GM21723 (cell line): ENCODE results near the gene CHPF.

Source experiments
- ATAC-seq: cut with Tn5 transposase; IDR thresholded peaks from one replicate; pipeline ENCODE4 v1.9.1; 2021; ENCODE audit warnings: mild to moderate bottlenecking, moderate library complexity; ENCODE audit not compliant: unreplicated experiment

CHPF gene

GRCh38 chr2:219515874-219516629 is 27.6 kb downstream of the CHPF start:
- no peak for ATAC-seq

- no peak for ATAC-seq
These were observed 28.8 kb downstream of the CHPF start for GRCh38 chr2:219514836-219515235.

- ATAC-seq: no peak
These were observed 29.3 kb downstream of the CHPF start, which contains the start of gene ASIC4 for GRCh38 chr2:219514196-219514761. Gene ASIC4 (plus strand): TSS chr2:219514482. CDS start chr2:219514725, 243 bp downstream.

- no peak for ATAC-seq
These were observed 29.8 kb downstream of the CHPF start for GRCh38 chr2:219513787-219514186.

GRCh38 chr2:219512524-219513216 is 30.9 kb downstream of the CHPF start:
- ATAC-seq: no peak

GRCh38 chr2:219511547-219512325 is 31.9 kb downstream of the CHPF start:
- ATAC-seq: no peak

GRCh38 chr2:219510512-219511135 is 33.0 kb downstream of the CHPF start:
- no peak for ATAC-seq

GRCh38 chr2:219509780-219510511 is 33.7 kb downstream of the CHPF start:
- ATAC-seq: peak; percentile 63

- peak; percentile 31 for ATAC-seq
These were observed 34.4 kb downstream of the CHPF start for GRCh38 chr2:219508971-219509779.

GRCh38 chr2:219508444-219508734 is 35.2 kb downstream of the CHPF start:
- ATAC-seq: no peak

GRCh38 chr2:219507581-219508443 is 35.8 kb downstream of the CHPF start:
- ATAC-seq: no peak

GRCh38 chr2:219506802-219507526 is 36.6 kb downstream of the CHPF start:
- ATAC-seq: no peak

GRCh38 chr2:219506153-219506801 is 37.3 kb downstream of the CHPF start:
- ATAC-seq: no peak

- no peak for ATAC-seq
These were observed 38.0 kb downstream of the CHPF start for GRCh38 chr2:219505585-219505984.

GRCh38 chr2:219502618-219503017 is 41.0 kb downstream of the CHPF start:
- ATAC-seq: no peak

GRCh38 chr2:219501849-219502248 is 41.8 kb downstream of the CHPF start:
- ATAC-seq: no peak

GRCh38 chr2:219500135-219500534 is 43.5 kb downstream of the CHPF start:
- no peak for ATAC-seq
